Activated naive CD4-positive, alpha-beta T cell treated with anti-CD3 and anti-CD28 coated beads, Interleukin-2, amount 50 U/mL, for 24 hours (primary cell): ENCODE results near the gene IL21R.
A peak's percentile ranks its signal among the peaks of the same experiment; 100 is the strongest.

Experiments used
- H3K27ac Mint-ChIP-seq: one replicate; pipeline ENCODE4 v1.8.0; 2021; ENCODE audit warnings: mild to moderate bottlenecking, mixed read lengths
- H3K27me3 Mint-ChIP-seq: one replicate; pipeline ENCODE4 v1.8.0; 2021; ENCODE audit warnings: mixed read lengths
- H3K36me3 Mint-ChIP-seq: one replicate; pipeline ENCODE4 v1.8.0; 2021; ENCODE audit warnings: mixed read lengths
- H3K4me1 Mint-ChIP-seq: one replicate; pipeline ENCODE4 v1.8.0; 2021; ENCODE audit warnings: mixed read lengths
- H3K4me3 Mint-ChIP-seq: one replicate; pipeline ENCODE4 v1.8.0; 2021; ENCODE audit warnings: mild to moderate bottlenecking, mixed read lengths
- H3K9me3 Mint-ChIP-seq: one replicate; pipeline ENCODE4 v1.8.0; 2021; ENCODE audit warnings: mixed read lengths

Gene IL21R

DNA sequence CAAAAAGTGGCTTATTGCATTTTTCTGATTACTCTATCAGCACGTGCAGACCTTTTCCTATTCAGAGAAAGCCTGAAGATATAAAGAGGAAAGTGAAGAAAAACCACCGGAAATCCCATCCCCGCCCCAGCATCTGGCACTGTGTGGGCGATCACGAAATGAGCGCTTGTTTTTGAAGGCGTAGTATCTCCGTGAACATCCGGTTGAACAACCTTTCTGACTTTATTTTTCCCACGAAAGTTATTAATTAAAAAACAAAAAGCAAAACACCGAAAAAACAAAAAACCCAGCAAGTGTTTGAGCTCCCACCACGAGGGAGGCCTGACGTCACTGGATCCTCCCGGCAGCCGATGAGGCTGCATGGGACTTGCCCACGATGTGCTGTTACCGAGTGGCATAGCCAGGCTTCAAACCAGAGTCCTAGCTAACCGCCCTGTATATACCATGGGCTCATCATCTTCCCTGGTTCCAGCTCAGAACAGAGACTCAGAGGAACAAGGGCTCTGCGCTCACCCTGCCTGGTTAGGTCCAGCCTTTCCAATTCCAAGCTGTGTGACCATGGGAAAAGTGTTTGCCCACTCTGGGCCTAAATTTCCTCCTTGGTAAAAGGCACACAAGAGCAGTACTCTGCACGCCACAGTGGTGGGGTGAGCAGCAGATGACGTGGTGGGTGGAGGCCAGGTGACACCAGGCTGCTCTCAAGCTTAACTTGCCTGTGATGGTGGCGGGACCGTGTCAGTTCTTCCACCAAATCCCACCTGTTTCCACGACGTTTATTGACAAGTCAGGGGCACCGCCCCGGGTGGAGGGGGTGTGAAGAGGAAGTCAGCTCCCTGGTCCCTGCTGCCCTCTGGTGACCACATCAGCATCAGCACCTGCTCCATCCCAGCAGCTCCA is 34.3 kb upstream of the IL21R start:
- H3K9me3 Mint-ChIP-seq, result no peaks in the 10 kb centered on the region
- peak overlapping the region; percentile 100 for H3K27ac Mint-ChIP-seq
- peaks cover 14% of the 10 kb centered on the region for H3K36me3 Mint-ChIP-seq
- no peaks in the 10 kb centered on the region for H3K27me3 Mint-ChIP-seq
- peaks cover 77% of the 10 kb centered on the region for H3K4me1 Mint-ChIP-seq
- H3K4me3 Mint-ChIP-seq, result peak overlapping the region; percentile 80

GRCh38 chr16:27368358-27368722 is 33.6 kb upstream of the IL21R start:
- peak overlapping the region; percentile 100 for H3K27ac Mint-ChIP-seq
- H3K4me3 Mint-ChIP-seq, result peak overlapping the region; percentile 80
- peaks cover 77% of the 10 kb centered on the region for H3K4me1 Mint-ChIP-seq
- H3K9me3 Mint-ChIP-seq, result no peaks in the 10 kb centered on the region
- no peaks in the 10 kb centered on the region for H3K27me3 Mint-ChIP-seq
- peaks cover 14% of the 10 kb centered on the region for H3K36me3 Mint-ChIP-seq

DNA sequence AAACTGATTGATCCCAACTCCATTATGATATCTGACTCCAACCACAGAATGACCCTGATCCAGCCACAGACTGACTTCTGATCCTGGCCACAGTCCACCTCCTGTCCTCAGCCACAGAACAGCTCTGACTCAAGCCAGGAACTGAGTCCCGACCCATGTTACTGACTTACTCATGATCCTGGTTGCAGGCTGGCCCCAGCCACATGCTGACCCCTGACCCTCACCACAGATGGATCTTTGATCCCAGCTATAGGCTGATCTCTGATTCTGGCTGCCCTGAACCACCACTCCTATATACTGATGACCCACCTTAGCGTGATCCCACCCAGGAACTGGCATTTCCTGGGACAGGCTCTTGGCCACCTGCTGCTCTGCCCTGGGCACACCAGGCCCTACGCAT is 32.2 kb upstream of the IL21R start:
- H3K9me3 Mint-ChIP-seq, result no peaks in the 10 kb centered on the region
- peaks cover 62% of the 10 kb centered on the region for H3K4me1 Mint-ChIP-seq
- peaks cover 8% of the 10 kb centered on the region for H3K36me3 Mint-ChIP-seq
- H3K4me3 Mint-ChIP-seq, result peak overlapping the region; percentile 30
- no peaks in the 10 kb centered on the region for H3K27me3 Mint-ChIP-seq
- peak overlapping the region; percentile 100 for H3K27ac Mint-ChIP-seq

DNA sequence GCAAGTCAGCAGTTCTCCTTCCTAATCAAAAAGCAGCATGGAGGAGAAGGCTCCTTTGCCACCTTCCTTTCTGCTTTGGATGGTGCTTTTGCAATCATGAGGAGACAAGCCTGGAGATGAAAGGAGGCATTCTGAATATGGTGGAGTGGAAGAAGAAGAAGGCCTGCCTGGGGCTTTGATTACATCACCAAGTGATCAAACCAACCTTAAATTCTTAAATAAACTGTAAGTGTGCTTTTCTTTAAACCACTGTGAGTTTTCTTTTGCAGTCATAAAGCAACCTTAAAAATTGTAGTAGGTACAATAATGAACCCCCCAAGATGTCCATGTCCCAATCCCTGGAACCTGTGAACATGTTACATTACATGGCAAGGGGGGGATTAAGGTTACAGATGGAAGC is 31.7 kb upstream of the IL21R start:
- Mint-ChIP-seq H3K9me3 (no peaks in the 10 kb centered on the region), H3K4me3 (no peak overlapping the region), H3K27ac (peak overlapping the region; percentile 100), H3K4me1 (peaks cover 57% of the 10 kb centered on the region), H3K36me3 (peaks cover 7% of the 10 kb centered on the region), H3K27me3 (no peaks in the 10 kb centered on the region)

GRCh38 chr16:27373312-27373711 is 28.7 kb upstream of the IL21R start:
- Mint-ChIP-seq H3K27me3 (no peaks in the 10 kb centered on the region), H3K4me1 (peaks cover 48% of the 10 kb centered on the region), H3K9me3 (no peaks in the 10 kb centered on the region), H3K36me3 (peaks cover 4% of the 10 kb centered on the region), H3K27ac (no peak overlapping the region), H3K4me3 (no peak overlapping the region)

GRCh38 chr16:27374221-27374803 is 27.7 kb upstream of the IL21R start:
- H3K4me1 Mint-ChIP-seq, result peaks cover 46% of the 10 kb centered on the region
- H3K27ac Mint-ChIP-seq, result no peak overlapping the region
- H3K4me3 Mint-ChIP-seq, result no peak overlapping the region
- no peaks in the 10 kb centered on the region for H3K27me3 Mint-ChIP-seq
- no peaks in the 10 kb centered on the region for H3K9me3 Mint-ChIP-seq
- peaks cover 4% of the 10 kb centered on the region for H3K36me3 Mint-ChIP-seq

GRCh38 chr16:27374804-27375425 is 27.1 kb upstream of the IL21R start:
- Mint-ChIP-seq H3K27me3 (no peaks in the 10 kb centered on the region), H3K4me3 (no peak overlapping the region), H3K36me3 (peaks cover 4% of the 10 kb centered on the region), H3K4me1 (peaks cover 43% of the 10 kb centered on the region), H3K27ac (no peak overlapping the region), H3K9me3 (no peaks in the 10 kb centered on the region)

- Mint-ChIP-seq H3K27me3 (no peaks in the 10 kb centered on the region), H3K36me3 (no peaks in the 10 kb centered on the region), H3K9me3 (no peaks in the 10 kb centered on the region), H3K4me3 (peak overlapping the region; percentile 13), H3K27ac (peak overlapping the region; percentile 79), H3K4me1 (peaks cover 47% of the 10 kb centered on the region)
Measured at GRCh38 chr16:27377666-27378485, 24.1 kb upstream of the IL21R start.

- no peaks in the 10 kb centered on the region for H3K27me3 Mint-ChIP-seq
- no peaks in the 10 kb centered on the region for H3K36me3 Mint-ChIP-seq
- peaks cover under 1% of the 10 kb centered on the region for H3K9me3 Mint-ChIP-seq
- H3K27ac Mint-ChIP-seq, result peak overlapping the region; percentile 79
- H3K4me1 Mint-ChIP-seq, result peaks cover 47% of the 10 kb centered on the region
- peak overlapping the region; percentile 3 for H3K4me3 Mint-ChIP-seq
Measured at GRCh38 chr16:27378871-27379481, 23.0 kb upstream of the IL21R start.

DNA sequence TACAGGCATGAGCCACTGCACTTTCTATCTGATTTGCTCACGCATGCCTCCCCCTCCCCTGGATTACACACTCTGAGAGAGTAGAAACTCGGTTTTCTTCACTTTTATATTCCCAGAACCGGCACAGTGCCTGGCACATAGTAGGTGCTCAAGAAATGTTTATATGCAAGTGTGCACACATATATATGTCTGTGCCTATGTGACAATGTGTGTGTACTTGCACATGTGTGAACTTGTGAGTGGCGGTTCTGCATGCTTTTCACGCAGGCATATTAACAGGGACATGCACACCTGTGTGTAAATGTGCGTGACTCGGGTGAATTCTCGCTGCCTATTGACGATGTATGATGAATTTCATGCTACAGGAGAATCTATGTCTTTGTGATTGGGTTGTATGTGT is 22.1 kb upstream of the IL21R start:
- Mint-ChIP-seq H3K27me3 (no peaks in the 10 kb centered on the region), H3K27ac (peak overlapping the region; percentile 26)

GRCh38 chr16:27381236-27381635 is 20.7 kb upstream of the IL21R start:
- Mint-ChIP-seq H3K27me3 (no peaks in the 10 kb centered on the region), H3K4me3 (no peak overlapping the region), H3K27ac (no peak overlapping the region), H3K9me3 (peaks cover 5% of the 10 kb centered on the region), H3K36me3 (peaks cover 2% of the 10 kb centered on the region), H3K4me1 (peaks cover 45% of the 10 kb centered on the region)

More for the DNA sequence above, 22.1 kb upstream of the IL21R start:
- peaks cover 47% of the 10 kb centered on the region for H3K4me1 Mint-ChIP-seq
- peaks cover 5% of the 10 kb centered on the region for H3K9me3 Mint-ChIP-seq
- H3K36me3 Mint-ChIP-seq, result peaks cover 2% of the 10 kb centered on the region
- H3K4me3 Mint-ChIP-seq, result no peak overlapping the region

GRCh38 chr16:27381974-27382855 is 19.8 kb upstream of the IL21R start:
- no peaks in the 10 kb centered on the region for H3K27me3 Mint-ChIP-seq
- H3K9me3 Mint-ChIP-seq, result peaks cover 5% of the 10 kb centered on the region
- peaks cover 2% of the 10 kb centered on the region for H3K36me3 Mint-ChIP-seq
- no peak overlapping the region for H3K4me3 Mint-ChIP-seq
- peak overlapping the region; percentile 73 for H3K27ac Mint-ChIP-seq
- peaks cover 39% of the 10 kb centered on the region for H3K4me1 Mint-ChIP-seq

DNA sequence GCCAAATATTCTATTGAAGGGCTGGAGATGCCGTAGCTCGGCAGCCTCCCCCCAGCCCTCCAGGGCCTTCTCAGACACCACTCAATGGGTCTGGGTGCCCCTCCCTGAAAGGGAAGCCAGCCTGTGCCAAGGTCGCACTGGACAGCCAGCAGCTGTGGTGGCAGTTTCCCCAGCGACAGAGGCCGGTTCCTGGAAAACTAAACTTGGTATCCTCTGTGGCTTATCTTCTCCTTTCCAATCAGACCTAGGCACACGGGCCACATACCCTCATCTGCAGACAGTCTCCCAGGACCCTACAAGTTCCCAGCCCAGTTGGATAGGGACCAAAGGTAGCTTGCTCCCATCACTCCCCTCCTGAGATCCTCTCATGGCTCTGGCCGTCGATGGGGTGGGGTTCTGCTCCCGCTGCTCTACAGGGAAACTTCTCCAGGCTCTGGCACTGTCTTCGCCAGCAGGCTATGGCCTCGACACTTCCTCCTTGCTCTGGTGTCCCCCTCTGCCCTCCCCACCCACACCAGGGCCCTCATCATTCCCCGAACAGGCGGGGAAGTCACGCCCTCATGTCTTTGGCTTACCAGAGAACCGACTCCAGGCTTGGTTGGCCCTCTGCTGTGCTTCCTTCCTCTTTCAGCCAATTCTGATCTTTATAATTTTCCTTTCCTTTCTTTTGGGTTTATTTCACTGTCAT is 18.3 kb upstream of the IL21R start:
- Mint-ChIP-seq H3K4me3 (no peak overlapping the region), H3K27me3 (no peaks in the 10 kb centered on the region), H3K4me1 (peaks cover 26% of the 10 kb centered on the region), H3K9me3 (peaks cover 5% of the 10 kb centered on the region), H3K36me3 (peaks cover 2% of the 10 kb centered on the region), H3K27ac (no peak overlapping the region)

GRCh38 chr16:27384425-27384824 is 17.5 kb upstream of the IL21R start:
- no peak overlapping the region for H3K27ac Mint-ChIP-seq
- peaks cover 21% of the 10 kb centered on the region for H3K4me1 Mint-ChIP-seq
- no peaks in the 10 kb centered on the region for H3K27me3 Mint-ChIP-seq
- H3K9me3 Mint-ChIP-seq, result peaks cover 5% of the 10 kb centered on the region
- no peak overlapping the region for H3K4me3 Mint-ChIP-seq
- peaks cover 2% of the 10 kb centered on the region for H3K36me3 Mint-ChIP-seq
